AML-193 (cell line): ENCODE measurements around the gene GABARAPL1.
A peak's percentile ranks its signal among the peaks of the same experiment; 100 is the strongest.
"Not testable (repeated sequence)": the region's sequence is repeated elsewhere in the genome, so short reads cannot be mapped to it uniquely, and the experiment has no call there.

Source experiments
- DNase-seq, 2 experiments: peaks; one replicate each; lab custom pipeline; 2025; lab: John Stamatoyannopoulos, UW

The GABARAPL1 gene

GRCh38 chr12:10197879-10198278 is 14.8 kb upstream of the GABARAPL1 start:
- no peak for DNase-seq

GRCh38 chr12:10204495-10204894 is 8.2 kb upstream of the GABARAPL1 start:
- not testable (repeated sequence) for DNase-seq

GRCh38 chr12:10205220-10205807 is 7.4 kb upstream of the GABARAPL1 start:
- no peak for DNase-seq

- no peak for DNase-seq
These were observed 5.5 kb upstream of the GABARAPL1 start for GRCh38 chr12:10207136-10207535.

GRCh38 chr12:10210225-10210624 is 2.5 kb upstream of the GABARAPL1 start:
- no peak for DNase-seq

- DNase-seq, result no peak
These were observed 1.4 kb upstream of the GABARAPL1 start for GRCh38 chr12:10211101-10211939.

GRCh38 chr12:10211940-10212738 is 538 bp upstream of the GABARAPL1 start:
- peak; percentile 66 to 67 for DNase-seq

- peak; percentile 48 to 52 for DNase-seq
These were observed 775 bp downstream of the GABARAPL1 start for GRCh38 chr12:10213168-10214135.

- no peak for DNase-seq
These were observed 1.6 kb downstream of the GABARAPL1 start for GRCh38 chr12:10214136-10214894.

GRCh38 chr12:10214895-10215267 is 2.2 kb downstream of the GABARAPL1 start:
- DNase-seq, result no peak

GRCh38 chr12:10215436-10215835 is 2.8 kb downstream of the GABARAPL1 start:
- DNase-seq, result no peak

- DNase-seq, result not testable (repeated sequence)
These were observed 3.3 kb downstream of the GABARAPL1 start for GRCh38 chr12:10215946-10216345.

GRCh38 chr12:10218021-10218420 is 5.3 kb downstream of the GABARAPL1 start:
- no peak for DNase-seq

- DNase-seq, result no peak
These were observed 7.9 kb downstream of the GABARAPL1 start for GRCh38 chr12:10220398-10221077.

GRCh38 chr12:10221846-10222245 is 9.2 kb downstream of the GABARAPL1 start:
- DNase-seq, result no peak

GRCh38 chr12:10223208-10223607 is 10.5 kb downstream of the GABARAPL1 start:
- DNase-seq, result no peak

GRCh38 chr12:10225426-10225825 is 12.7 kb downstream of the GABARAPL1 start:
- DNase-seq, result not testable (repeated sequence)

- no peak for DNase-seq
These were observed 13.4 kb downstream of the GABARAPL1 start for GRCh38 chr12:10226086-10226485.

GRCh38 chr12:10226731-10227130 is 14.1 kb downstream of the GABARAPL1 start:
- DNase-seq, result no peak

- no peak for DNase-seq
These were observed 15.0 kb downstream of the GABARAPL1 start for GRCh38 chr12:10227648-10228047.
